Measurements from ENCODE around the gene LAMC3.

Gene LAMC3

DNA sequence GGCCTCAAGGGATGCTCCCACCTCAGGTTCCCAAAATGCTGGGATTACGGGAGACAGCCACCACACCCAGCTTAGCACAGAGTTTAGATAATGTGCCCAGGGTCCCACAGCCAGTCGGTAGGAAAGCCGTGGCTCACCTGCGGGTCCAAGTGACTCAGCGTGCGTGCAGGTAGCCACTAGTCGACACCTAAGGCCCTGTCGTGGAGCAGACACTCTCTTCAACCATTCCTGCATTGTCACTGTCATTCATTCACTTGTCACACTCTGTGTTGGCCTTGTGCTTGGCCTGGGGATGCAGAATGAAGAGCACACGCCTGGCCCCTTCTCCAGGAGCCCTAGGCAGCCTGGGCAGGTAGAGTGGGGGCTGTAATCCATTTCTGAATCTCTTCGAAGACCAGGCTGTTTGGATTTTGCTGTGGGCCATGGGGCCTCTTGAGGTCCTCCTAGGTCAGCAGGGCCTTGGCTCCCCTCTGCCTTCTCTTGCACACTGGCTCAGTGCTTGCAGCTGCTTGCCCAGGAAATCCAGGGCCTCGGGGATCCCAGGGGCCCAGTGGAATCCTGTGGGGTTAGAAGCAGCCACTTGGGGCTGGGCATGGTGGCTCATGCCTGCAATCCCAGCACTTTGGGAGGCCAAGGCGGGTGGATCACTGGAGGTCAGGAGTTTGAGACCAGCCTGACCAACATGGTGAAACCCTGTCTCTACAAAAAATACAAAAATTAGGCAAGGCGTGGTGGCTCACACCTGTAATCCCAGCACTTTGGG is 81.2 kb downstream of the LAMC3 start:
- no peak for TF ChIP-seq CTCF (IDR thresholded peaks at IDR 0.05; ENCODE audit: low read depth, low read length)
- no peak overlapping the region for H3K27ac ChIP-seq
- no peaks in the 10 kb centered on the region for H3K36me3 ChIP-seq
- no peaks in the 10 kb centered on the region for H3K27me3 ChIP-seq (ENCODE audit: insufficient read depth, low read depth, severe bottlenecking)
- no peaks in the 10 kb centered on the region for H3K9me3 ChIP-seq (ENCODE audit: severe bottlenecking)
- no peak overlapping the region for H3K4me3 ChIP-seq (ENCODE audit: low read depth, low read length)
- DNase-seq: no peak

DNA sequence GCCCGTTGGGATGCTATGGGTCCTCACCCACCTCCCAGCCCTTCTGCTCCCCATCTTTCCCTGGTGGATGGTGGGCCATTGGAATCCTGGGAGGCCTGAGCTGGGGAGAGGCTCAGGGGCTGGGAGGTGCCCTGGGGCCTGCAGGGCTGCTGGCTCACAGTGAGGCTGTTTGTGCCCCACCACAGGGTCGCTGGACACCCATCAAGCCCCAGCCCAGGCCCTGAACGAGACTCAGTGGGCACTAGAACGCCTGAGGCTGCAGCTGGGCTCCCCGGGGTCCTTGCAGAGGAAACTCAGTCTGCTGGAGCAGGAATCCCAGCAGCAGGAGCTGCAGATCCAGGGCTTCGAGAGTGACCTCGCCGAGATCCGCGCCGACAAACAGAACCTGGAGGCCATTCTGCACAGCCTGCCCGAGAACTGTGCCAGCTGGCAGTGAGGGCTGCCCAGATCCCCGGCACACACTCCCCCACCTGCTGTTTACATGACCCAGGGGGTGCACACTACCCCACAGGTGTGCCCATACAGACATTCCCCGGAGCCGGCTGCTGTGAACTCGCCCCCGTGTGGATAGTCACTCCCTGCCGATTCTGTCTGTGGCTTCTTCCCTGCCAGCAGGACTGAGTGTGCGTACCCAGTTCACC is 82.5 kb downstream of the LAMC3 start:
- TF ChIP-seq CTCF (IDR thresholded peaks at IDR 0.05; ENCODE audit: low read depth, low read length): no peak
- DNase-seq: no peak
- no peaks in the 10 kb centered on the region for H3K27me3 ChIP-seq (ENCODE audit: insufficient read depth, low read depth, severe bottlenecking)
- no peaks in the 10 kb centered on the region for H3K9me3 ChIP-seq (ENCODE audit: severe bottlenecking)
- H3K36me3 ChIP-seq: no peaks in the 10 kb centered on the region
- no peak overlapping the region for H3K4me3 ChIP-seq (ENCODE audit: low read depth, low read length)
- no peak overlapping the region for H3K27ac ChIP-seq

DNA sequence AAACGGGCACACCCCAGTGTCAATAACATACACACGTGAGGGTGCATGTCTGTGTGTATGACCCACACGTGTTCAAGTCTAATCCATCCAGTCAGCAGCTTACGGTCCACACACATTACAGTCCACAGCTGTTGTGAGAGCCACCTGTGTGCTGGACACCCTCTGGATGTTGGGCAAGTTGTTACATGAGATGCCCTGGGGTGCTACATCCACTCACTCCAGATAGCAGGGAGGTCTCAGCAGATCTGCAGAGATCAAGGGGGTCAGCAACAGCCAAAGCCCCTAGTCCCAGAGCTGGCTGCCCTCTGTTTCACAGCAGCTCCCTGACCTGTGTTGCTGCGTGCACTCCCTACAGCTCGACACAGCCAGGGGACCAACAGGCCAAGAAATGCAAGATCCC is 83.1 kb downstream of the LAMC3 start:
- Histone ChIP-seq H3K36me3 (peaks cover 4% of the 10 kb centered on the region; the same call in 1 of the 2 replicates), H3K27ac (no peak overlapping the region), H3K9me3 (ENCODE audit: severe bottlenecking) (no peaks in the 10 kb centered on the region), H3K4me3 (ENCODE audit: low read depth, low read length) (no peak overlapping the region), H3K27me3 (ENCODE audit: insufficient read depth, low read depth, severe bottlenecking) (no peaks in the 10 kb centered on the region)
- no peak for DNase-seq
- no peak for TF ChIP-seq CTCF (IDR thresholded peaks at IDR 0.05; ENCODE audit: low read depth, low read length)

DNA sequence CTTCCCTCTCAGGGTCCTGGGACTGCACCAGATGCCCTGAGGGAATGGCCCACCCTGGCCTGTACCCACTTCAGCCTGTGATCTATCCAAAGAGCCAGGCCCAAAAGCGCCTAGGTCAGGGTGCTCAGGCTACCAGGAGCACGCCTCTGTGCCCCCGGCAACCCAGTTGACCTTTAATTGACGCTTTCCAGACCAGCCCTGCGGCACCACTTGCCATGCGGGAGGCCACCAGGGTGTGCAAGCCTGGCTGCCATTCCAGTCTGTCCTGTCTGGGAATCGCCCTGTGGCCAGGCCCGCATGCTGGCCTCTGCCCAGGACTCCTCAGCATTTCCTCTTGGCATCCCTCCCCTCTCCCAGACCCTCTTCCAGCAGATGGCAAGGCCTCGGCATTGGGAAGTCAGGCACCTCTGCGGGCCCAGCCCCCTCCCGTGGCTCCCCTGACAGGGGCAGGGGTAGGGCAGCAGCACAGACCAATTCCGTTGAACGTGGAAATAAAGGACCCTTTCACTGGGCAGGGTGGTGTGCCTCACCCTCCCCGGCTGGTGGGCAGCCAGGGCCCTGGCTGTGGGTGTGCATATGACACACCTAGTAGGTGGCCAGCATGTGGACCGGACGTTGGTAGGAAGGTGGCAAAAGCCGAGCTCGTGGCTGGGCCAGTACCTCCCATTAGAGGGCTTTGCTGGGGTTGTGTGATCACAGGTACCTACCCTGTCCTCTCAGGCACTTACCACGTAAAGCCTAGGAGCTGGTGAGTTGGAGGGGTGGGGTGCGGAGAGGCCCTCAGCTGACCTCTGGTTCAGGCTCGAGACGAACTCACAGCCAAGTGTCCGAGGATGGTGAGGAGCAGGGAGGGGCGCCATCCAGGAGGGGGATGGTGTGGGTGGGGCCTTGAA is 83.8 kb downstream of the LAMC3 start:
- H3K27ac ChIP-seq: no peak overlapping the region
- DNase-seq: no peak
- H3K36me3 ChIP-seq: peaks cover 4% of the 10 kb centered on the region; the same call in 1 of the 2 replicates
- no peaks in the 10 kb centered on the region for H3K9me3 ChIP-seq (ENCODE audit: severe bottlenecking)
- H3K27me3 ChIP-seq (ENCODE audit: insufficient read depth, low read depth, severe bottlenecking): no peaks in the 10 kb centered on the region
- no peak overlapping the region for H3K4me3 ChIP-seq (ENCODE audit: low read depth, low read length)
- TF ChIP-seq CTCF (IDR thresholded peaks at IDR 0.05; ENCODE audit: low read depth, low read length): no peak

DNA sequence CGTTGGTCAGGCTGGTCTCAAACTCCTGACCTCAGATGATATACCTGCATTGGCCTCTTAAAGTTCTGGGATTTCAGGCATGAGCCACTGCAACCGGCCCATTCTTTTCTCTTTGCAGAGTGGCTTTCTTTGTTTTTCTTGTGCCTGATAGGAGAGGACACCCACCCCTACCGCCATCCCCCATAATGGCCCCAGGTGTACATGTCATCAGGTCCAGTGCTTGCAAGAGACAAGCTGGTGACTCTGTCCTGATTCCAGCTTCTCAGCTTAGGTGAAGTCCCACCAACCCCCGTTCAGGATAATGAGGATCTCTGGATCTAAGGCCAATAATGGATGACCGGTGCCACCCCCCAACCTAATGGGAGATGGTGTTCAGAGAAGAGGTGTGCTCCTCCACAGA is 85.0 kb downstream of the LAMC3 start:
- H3K36me3 ChIP-seq: peaks cover 8% of the 10 kb centered on the region
- no peak for TF ChIP-seq CTCF (IDR thresholded peaks at IDR 0.05; ENCODE audit: low read depth, low read length)
- DNase-seq: no peak
- no peak overlapping the region for H3K4me3 ChIP-seq (ENCODE audit: low read depth, low read length)
- H3K9me3 ChIP-seq (ENCODE audit: severe bottlenecking): no peaks in the 10 kb centered on the region
- no peak overlapping the region for H3K27ac ChIP-seq
- H3K27me3 ChIP-seq (ENCODE audit: insufficient read depth, low read depth, severe bottlenecking): no peaks in the 10 kb centered on the region

Data from WERI-Rb-1 (cell line).